CD4-positive, alpha-beta T cell treated with Interleukin-6 for 4 hours (primary cell): Measurements from ENCODE around the gene CCDC175.
A peak's percentile ranks its signal among the peaks of the same experiment; 100 is the strongest.

Source experiments
- DNase-seq: peaks from one replicate; pipeline ENCODE4 v3.0.0-alpha.2; 2020; ENCODE audit warnings: mixed read lengths

The CCDC175 gene

DNA sequence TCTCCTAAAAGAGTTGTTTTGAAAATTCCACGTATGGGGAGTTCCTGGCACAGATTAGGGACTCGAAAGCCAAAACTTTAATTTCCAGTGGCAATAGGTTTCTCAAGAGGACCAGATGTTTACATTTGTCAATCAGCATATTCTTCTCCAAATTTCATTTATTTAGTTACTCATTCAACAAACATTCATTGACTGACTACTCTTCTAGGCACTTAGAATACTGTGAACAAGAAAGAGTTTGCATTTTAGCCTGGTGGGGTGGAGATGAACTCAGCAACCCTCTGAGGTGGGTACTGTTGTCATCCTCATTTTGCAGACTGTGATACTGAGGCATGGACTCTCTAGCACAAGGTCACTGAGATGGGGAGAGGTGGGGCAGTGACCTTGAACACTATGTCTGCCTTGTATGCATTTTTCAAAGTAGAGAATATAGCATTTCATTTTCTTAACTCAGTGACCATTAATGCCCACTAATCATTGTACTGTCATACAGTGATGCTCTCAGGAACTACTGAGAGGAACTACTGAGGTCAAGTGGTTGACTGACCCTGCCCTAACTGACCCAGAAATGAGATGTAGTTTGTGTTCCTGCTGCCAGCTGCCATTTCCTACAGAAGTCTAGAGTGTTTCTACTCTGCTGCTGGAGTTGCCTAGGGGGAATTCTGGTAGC lies 94.6 kb downstream of the CCDC175 start:
- DNase-seq, result no peak

DNA sequence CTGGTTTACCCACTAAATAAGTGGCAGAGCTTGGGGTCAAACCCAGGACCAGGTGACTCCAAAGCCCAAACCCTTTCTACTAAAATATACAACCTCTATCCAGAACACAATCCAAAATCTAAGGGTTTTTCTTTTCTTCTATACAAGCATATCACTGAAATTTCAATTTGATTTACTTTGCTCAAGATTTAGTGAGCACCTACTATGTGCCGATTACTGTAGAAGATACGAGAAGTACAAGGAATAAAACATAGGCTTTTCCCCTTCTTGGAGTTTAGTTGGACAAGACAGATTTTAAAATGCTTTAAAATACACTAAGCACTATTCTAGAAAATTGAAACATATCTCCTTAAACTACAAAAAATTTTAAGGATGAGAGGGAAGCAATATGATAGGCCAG lies 95.2 kb downstream of the CCDC175 start:
- no peak for DNase-seq

DNA sequence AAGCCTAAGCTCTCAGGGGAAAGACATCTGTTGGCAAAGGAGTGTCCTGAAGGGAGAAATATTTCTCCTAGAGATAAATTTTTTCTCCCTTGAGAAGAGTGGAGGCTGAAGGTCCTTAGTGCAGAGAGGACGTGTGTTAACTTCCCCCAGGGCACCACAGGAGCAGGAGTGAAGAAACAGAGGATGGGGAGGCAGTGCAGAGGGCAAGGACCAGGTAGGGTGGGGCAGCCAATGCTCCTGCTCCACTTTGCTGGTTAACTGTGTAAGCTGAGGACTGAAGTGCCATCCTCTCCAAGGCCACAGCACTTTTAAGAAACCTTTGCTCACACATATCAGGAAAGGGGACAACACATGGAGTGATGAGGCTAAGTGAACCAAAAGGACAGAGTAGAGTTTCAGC lies 96.4 kb downstream of the CCDC175 start:
- DNase-seq, result no peak

DNA sequence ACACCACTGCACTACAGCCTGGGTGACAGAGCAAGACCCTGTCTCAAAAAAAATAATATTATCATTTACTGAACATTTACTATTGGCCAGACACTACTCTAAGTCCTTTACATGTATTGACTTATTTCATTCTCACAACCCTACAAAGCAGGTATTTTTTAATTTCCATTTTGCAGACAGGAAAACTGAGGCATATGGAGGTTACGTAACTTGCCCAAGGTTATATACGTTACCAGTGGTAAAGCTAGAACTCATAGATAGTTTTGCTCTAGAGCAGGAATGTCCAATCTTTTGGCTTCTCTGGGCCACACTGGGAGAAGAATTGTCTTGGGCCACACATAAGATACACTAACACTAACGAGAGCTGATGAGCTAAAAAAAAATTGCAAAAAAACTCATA lies 98.1 kb downstream of the CCDC175 start:
- no peak for DNase-seq

DNA sequence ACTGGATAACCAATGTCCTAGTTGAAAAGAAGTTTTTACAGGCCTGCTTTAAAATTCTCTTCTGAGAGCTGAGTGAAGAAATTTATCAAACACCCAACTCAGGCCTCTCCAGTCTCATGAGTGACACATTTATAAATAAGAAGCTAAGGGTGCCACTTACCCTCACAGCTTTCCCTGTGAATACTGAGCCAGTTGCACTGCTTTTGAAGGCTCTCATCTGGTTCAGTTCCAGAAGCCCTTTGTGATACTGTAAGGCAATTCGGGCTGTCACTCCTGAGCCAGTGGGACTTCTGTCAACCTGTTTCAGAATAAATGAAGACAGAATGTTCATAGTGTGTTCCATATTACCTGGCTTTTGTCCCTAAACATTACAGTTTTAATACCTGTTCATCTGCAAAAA lies 100.9 kb downstream of the CCDC175 start:
- DNase-seq, result no peak

DNA sequence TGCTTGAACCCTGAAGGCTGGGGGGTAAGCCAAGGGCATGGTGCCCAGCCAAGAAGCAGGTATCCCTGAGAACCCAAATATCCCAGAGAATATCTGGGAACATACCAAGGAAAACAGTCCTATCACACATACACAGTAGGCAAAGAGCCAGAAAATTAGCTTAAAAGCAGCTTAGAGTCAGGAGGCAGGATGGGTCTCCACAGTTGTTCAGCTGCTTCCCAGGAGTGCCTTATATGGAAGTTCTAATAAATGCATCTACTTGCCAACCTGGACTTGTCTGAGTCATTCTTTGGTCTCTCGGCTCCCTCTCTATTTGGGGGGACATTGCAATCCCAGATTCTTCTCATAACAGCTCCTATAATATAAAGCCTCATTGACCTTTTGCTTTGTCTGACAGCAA lies 102.4 kb downstream of the CCDC175 start:
- no peak for DNase-seq

DNA sequence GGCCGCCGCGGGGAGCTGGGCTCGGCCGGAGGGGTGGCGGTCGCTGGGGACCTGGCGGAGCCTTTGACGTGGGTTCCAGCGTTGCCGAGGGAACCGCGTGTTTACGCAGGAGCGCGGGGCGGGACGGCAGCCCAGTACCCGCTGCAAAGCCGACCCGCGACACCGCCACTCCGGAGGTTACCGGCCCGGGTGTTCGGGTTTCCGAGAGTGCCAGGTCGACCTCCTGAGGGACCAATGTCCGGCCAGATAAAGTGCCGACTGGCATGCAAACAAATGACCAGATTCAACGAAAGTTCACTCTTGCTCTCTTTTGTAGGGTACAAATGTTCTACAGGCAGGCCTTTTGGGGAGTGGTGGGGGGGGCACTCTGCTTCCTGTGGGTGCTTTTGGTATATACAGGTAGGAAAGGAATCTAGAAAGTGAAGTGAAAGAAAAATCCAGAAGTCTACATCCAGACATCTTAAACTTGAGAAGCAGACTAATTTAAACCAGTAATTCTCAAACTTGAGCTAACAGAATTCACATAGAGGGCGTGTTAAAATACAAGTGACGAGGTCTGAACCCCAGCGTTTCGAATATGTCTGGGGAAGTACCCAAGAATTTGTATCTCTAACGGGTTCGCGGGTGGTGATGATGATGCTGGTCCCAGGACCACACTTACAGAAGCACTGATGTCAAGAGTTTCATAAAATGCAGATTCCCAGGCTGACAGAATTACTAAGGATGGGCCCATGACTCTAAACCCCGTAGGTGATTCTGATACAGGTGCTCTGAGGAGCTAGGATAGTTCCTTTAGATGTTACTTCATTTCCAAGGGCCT lies 111.1 kb downstream of the CCDC175 start, which contains the start of gene GPR135:
Gene GPR135, minus strand, starts transcription at position 65 of the 820 bp plus-strand sequence. CDS start 154 bp downstream, outside the sequence.
- DNase-seq, result peak; percentile 61

DNA sequence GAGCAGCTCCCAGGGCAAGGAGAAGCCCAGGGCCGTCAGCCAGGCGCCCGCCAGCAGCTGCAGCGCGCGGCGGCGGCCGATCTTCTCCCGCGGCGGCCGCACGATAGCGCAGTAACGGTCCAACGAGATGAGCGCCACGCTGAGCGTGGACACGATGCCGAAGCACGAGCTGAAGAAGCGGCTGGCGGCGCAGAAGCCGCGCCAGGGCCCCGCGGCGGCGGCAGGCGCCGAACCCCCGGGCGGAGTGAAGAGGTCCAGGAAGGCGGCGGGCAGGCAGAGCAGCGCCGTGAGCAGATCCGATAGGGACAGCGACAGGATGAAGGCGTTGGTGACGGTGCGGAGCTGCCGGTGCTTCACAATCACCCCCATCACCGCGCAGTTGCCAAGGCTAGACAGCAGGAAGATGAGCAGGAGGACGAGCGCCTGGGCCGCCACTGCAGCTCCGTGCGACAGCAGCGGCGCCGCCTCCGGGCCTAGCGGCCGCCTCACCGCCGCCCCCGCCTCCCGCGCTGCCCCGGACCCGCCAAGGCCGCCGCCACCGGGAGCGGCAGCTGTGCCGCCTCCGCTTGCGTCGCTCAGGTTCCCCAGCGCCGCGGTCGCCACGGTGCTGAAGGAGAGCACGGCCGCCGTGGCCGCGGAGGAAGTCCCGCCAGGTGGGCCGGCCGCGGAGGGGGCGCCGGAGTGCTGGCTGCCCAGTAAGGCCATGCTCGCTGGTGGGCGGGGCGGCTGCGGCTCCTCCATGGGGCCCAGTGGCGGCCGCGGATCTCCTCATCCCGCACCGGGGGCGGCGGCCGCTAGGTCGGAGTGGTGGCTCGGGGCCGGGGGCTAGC lies 111.9 kb downstream of the CCDC175 start:
- DNase-seq, result peak; percentile 65

DNA sequence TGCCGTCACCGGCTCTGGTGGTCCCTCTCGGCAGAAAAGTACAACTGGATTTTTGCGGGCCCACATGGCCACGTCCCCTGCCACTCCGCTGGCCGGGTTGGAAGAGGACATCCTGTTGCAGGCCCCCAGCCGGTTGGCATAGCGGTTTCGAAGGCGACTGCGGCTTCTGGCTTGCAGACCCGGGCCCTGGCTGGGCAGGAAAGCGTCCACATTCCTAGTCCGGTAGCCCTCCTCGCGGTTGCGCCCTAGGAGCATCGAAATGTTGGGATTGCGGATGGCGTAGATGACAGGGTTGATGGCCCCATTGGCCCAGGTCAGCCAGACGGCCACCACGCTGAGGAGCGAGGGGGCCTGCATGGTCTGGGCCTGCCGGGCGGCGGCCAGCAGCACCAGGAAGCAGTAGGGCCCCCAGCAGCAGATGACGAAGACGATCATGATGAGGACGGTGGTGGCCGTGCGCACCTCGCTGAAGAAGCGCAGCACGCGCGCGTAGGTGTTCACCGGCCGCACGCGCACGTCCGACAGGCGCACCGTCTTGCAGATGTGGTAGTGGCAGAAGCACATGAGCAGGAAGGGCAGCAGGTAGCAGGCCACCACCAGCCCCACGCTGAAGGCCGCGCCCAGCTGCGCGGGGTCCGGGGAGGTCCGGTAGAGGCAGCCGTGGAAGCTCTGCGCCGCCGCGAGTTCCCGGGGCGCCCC lies 112.7 kb downstream of the CCDC175 start:
- DNase-seq, result peak; percentile 28

DNA sequence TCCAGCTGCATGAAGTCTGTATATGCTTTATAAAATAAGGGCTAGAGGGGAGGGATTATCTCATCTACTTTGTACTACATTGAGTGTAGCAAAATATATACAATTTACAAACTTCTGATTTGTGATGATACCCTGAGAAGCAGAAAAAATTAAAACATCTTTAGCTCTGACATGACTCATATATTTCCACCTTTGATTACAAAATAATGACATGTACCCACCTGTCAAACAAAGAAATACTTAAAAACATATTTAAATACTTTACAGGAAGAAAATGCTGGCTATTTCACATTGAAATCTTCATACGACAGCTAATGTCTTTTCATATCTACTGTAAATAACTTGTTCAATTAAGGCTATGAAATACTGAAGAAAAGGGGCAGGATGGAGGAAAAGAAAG lies 114.7 kb downstream of the CCDC175 start:
- no peak for DNase-seq

DNA sequence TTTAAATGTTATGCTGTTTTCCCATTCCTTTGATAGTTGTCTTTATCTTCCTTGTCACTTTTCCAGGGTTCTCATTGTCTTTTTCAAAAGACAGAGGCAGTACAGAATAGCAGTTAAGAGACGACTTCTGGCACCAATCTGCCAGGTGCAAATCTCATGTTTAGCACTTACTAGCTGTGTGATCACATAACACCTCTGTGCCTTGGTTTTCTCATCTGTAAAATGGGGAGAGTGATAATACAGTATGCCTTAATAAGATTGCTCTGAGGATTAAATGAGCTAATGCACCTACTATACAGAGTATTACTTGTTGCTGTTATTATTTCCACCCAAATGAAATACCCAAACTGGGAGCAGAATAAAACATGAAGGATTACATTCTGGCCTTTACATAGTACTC lies 116.2 kb downstream of the CCDC175 start:
- no peak for DNase-seq

DNA sequence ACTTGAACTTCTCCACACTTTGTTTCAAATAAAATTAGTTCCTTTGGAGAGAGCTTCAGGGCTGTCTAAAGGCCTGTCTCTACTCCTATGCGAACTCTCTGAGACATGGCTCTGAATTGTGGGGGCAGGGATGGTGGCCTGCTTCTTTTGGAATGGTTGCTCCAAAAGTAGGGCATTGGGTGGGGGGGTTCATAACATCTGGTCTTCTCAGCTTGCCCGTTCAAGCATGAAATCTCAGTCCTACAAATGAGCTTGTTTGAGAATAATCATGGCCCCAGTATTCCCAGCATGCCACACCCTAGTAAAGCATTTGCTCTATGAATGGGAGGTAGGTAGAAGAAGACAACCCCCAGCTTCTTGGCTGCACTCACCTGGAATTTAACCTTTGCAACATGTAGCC lies 118.1 kb downstream of the CCDC175 start:
- no peak for DNase-seq

DNA sequence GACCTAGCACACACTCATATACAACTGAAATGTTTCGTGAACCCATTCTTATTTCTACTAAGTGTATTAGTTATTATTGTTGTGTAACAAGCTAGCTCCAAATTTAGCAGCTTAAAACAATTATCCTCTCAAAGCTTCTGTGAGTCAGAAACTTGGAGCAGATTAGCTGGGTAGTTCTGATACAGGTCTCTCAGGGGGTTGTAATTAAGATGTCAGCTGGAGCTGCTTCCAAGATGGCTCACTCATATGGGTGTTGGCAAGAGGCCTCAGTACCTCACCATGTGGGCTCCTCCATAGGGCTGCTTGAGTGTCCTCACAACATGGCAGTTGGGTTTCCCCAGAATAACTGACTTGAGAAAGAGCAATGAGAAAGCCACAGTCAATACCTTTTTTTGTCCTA lies 121.2 kb downstream of the CCDC175 start:
- DNase-seq, result no peak
